G401 (cell line): ENCODE measurements around the gene UBN2. TPM values are rescaled to one million over a fixed set of nuclear protein-coding genes. Genes with fewer than 3 reads are reported as not detected.
"Not testable (repeated sequence)": the region's sequence is repeated elsewhere in the genome, so short reads cannot be mapped to it uniquely, and the experiment has no call there.

ENCODE experiments used
- DNase-seq: peaks from one replicate; pipeline ENCODE4 v3.0.0-alpha.2; 2015; ENCODE audit warnings: low spot score
- in situ Hi-C: cut with HindIII; loops from 2 replicates; pipeline ENCODE4 v1.10.0; 2016; ENCODE audit warnings: low sequenced_read_pairs, mixed read lengths
- total RNA-seq: library from RNA; depleted of rRNA; stranded (reverse); fragments of >200 nt; shearing (Covaris generic); gene quantifications from 2 replicates; pipeline ENCODE4 v1.2.3, GENCODE V29; 2014; rRNA removed

Gene UBN2
- total RNA-seq: 2.6 and 4.1 TPM in 2 replicates

GRCh38 chr7:139230774-139231512 is at the start of gene UBN2:
TSS of gene UBN2 (plus strand) at chr7:139231237. CDS start at chr7:139231485, 248 bp downstream.
- peak; percentile 99 for DNase-seq
- in situ Hi-C loops: no loop called here

DNA sequence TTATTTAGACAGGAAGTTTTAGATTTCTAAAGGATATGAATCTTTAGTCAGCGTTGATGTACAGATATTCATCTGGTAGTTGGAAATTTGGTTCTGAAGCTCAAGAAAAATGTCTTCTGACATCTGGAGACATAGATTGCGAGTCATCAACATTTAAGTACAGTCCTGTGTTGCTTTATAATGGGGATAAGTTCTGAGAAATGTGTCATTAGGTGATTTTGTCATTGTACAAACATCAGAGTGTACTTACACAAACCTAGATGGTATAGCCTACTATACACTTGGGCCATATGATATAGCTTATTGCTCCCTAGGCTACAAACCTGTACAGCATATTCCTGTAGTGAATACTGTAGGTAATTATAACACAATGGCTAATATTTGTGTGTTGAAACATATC is 49.6 kb upstream of the UBN2 start:
- DNase-seq: no peak
- in situ Hi-C loops: no loop called here

DNA sequence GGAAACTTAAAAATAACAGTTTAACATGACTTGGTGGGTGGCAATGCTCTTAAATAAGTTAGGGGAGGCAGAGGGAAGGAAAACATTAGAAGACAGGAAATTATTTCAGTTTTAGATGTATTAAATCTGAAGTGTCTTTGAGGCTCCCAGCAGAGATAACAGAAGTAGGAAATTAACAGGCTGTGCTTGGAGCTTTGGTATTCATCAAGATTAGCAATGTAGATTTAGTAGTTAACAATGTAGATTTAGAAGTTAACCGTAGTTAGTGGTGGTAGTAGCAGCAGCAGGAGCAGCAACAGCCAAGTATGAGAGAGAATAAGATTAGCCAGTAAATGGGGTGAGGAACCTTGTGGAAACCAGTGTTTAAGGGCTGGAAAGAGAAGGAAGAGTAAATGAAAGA is 48.7 kb upstream of the UBN2 start:
- in situ Hi-C loops: no loop called here
- DNase-seq: no peak

GRCh38 chr7:139183251-139183650 is 47.8 kb upstream of the UBN2 start:
- in situ Hi-C loops: no loop called here

GRCh38 chr7:139183878-139184338 is 47.1 kb upstream of the UBN2 start:
- no peak for DNase-seq
- in situ Hi-C loops: no loop called here

More at GRCh38 chr7:139183251-139183650, 47.8 kb upstream of the UBN2 start:
- no peak for DNase-seq

DNA sequence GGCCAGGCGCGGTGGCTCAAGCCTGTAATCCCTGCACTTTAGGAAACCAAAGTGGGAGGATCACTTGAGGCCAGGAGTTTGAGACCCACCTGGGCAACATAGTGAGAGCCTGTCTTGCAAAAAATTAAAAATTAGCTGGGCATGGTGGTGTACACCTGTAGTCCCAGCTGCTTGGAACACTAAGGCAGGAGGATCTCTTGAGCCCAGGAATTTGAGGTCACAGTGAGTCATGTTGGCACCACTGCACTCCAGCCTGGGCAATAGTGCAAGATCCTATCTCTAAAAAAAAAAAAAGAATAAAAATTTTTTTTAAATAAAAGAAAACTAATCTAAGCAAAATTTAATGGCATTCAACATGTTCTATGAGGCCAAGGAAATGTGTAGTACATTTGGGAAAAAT is 44.9 kb upstream of the UBN2 start:
- no peak for DNase-seq
- in situ Hi-C loops: no loop called here

DNA sequence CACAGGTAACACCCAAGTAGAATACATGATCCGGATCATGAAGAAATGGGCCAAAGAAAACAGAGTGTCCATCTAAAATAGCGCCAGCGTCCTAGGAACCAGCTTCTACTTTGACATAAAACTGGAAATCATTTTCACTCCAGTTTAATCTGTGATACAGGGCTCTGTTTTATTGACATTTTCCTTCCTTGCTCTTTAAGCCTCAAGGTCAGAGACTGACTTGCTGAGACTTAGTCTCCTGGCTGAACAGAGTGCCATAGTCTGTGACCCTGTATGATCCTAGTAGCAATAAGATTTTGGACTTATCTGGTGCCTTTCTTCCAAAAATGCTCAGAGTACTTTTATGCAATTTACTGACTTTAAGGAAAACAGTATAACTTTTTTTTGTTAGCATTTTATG is 41.7 kb upstream of the UBN2 start:
- in situ Hi-C loops: no loop called here
- DNase-seq: no peak

DNA sequence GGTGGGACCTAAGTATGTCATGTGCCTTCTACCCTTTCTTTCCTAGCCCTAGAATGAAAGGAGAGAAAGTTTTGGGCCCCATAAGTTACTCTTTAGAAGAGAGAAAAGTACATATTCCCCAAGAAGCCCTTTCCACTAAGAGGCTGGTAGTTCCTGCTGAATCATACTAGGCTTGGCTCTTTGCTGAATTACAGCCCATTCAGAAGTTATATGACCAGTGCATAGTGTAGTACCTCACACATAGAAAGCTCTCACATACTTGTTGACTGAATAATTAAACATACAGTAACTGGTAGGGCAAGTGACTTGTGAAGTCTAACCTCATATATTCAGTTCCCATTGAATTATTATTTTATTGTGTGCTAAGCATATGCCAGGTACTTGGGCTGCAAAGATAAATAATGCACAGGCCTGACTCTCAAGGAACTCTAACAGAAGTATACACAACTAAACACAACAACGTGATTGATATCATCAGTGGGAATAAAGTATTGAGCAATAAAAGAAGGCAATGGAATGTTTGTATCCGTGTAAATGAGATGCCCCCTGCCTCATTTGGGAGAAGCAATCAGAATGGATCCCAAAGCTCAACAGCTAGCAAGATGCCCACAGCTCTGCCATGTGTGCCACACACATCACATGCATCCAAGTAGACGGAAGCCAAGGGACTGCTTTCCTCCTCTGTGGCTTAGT is 38.9 kb upstream of the UBN2 start:
- in situ Hi-C loops: no loop called here
- no peak for DNase-seq

DNA sequence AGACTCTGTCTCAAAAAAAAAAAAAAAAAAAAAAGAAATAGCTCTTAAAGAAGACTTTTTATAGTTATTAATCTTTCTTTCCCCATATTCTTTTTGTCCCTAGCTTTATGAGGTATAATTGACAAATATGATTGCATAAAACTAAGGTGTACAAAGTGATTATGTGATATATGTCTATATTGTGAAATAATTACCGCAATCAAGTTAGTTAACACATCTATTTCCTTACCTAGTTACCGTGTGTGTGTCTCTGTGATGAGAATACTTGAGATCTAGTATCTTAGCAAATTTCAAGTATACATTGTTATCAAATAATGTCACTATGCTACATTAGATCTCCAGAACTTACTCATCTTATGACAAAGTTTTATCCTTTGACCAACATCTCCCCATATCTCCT is 30.7 kb upstream of the UBN2 start:
- no peak for DNase-seq
- in situ Hi-C loops: no loop called here

DNA sequence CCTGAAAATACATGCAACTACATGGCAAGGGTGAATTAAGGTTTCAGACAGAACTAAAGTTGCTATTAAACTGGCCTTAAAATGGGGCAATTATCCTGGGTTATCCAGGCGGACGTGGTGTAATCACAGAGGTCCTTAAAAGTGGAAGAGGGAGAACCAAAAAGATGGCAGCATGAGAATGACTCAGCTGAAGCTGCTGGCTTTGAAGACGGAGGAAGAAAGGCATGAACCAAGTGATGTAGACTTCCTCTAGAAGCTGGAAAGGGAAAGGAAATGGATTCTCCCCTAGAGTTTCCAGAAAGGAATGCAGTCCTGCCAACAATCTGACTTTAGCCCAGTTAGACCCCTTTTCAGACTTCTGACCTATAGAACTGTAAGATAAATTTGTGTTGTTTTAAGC is 27.0 kb upstream of the UBN2 start:
- in situ Hi-C loops: no loop called here
- DNase-seq: no peak

GRCh38 chr7:139205843-139206242 is 25.2 kb upstream of the UBN2 start:
- in situ Hi-C loops: no loop called here

DNA sequence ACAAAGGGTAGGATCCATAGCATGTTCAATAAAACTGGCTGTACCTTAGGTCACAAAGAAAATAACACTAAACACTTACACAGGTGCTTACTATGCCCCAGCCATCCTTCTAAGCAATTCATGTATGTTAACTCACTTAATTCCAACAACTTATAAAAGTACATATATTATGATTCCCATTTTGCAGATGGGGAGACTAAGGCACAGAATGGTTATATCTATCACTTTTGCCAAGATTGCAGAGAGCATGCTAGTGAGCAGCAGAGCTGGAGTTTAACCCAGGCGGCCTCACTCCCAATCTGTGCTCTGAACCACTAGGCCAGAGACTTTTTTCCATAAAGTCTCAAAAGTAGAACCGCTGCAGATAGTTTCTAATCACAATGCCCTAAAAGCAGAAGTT is 18.9 kb upstream of the UBN2 start:
- in situ Hi-C loops: no loop called here
- DNase-seq: no peak

More at GRCh38 chr7:139205843-139206242, 25.2 kb upstream of the UBN2 start:
- no peak for DNase-seq

DNA sequence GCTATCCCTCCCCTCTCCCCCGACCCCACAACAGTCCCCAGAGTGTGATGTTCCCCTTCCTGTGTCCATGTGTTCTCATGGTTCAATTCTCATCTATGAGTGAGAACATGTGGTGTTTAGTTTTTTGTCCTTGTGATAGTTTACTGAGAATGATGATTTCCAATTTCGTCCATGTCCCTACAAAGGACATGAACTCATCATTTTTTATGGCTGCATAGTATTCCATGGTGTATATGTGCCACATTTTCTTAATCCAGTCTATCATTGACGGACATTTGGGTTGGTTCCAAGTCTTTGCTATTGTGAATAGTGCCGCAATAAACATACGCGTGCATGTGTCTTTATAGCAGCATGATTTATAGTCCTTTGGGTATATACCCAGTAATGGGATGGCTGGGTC is 17.5 kb upstream of the UBN2 start:
- in situ Hi-C loops, DNase-seq: not testable (repeated sequence)

GRCh38 chr7:139218173-139218572 is 12.9 kb upstream of the UBN2 start:
- in situ Hi-C loops: no loop called here

GRCh38 chr7:139224219-139224618 is 6.8 kb upstream of the UBN2 start:
- DNase-seq: no peak
- in situ Hi-C loops: no loop called here

More at GRCh38 chr7:139218173-139218572, 12.9 kb upstream of the UBN2 start:
- DNase-seq: no peak

- in situ Hi-C loops: not testable (repeated sequence)
Observed at GRCh38 chr7:139224836-139225235, 6.2 kb upstream of the UBN2 start.

GRCh38 chr7:139225286-139226157 is 5.5 kb upstream of the UBN2 start:
- in situ Hi-C loops, DNase-seq: not testable (repeated sequence)

More at GRCh38 chr7:139224836-139225235, 6.2 kb upstream of the UBN2 start:
- not testable (repeated sequence) for DNase-seq

GRCh38 chr7:139226158-139226515 is 4.9 kb upstream of the UBN2 start:
- DNase-seq: not testable (repeated sequence)

DNA sequence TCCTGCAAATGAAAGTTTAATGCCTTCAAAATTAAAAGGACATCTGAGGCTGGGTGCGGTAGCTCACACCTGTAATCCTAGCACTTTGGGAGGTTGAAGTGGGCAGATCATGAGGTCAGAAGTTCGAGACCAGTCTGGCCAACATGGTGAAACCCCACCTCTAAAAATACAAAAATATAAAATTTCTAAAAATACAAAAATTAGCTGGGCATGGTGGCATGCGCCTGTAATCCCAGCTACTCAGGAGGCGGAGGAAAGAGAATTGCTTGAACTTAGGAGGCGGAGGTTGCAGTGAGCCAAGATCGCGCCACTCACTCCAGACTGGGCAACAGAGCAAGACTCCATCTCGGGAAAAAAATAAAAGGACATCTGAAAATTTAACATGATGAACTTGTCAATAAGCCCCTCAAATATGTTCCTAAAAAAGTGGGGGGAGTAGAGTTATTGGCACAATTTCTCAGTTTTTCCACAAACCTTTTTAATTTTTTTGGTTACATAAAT is 4.0 kb upstream of the UBN2 start:
- in situ Hi-C loops, DNase-seq: not testable (repeated sequence)

More at GRCh38 chr7:139226158-139226515, 4.9 kb upstream of the UBN2 start:
- in situ Hi-C loops: not testable (repeated sequence)
